Measurements from ENCODE around the gene SQSTM1.

The SQSTM1 gene

DNA sequence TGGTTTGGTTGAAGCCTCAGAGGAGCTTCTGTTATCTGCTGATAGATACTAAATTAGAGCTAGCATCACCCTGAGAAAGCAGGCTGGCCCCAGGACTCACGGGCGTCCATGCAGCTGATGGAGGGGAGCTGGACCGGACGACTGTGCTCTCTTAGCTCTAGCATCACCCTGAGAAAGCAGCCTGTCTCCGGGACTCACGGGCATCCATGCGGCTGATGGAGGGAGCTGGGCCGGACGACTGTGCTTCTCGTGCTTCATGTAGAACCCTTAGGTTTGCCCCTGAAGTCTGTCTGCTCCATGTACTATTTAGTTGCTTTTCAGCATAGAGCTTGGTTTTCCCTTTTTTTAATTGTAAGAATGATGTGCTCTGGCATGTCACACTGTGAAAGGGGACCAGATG, 43.2 kb upstream of the SQSTM1 start:
- no peak overlapping the region for H3K27ac ChIP-seq
- no peak for DNase-seq (ENCODE audit: low spot score)
- TF ChIP-seq, protein P1, sequence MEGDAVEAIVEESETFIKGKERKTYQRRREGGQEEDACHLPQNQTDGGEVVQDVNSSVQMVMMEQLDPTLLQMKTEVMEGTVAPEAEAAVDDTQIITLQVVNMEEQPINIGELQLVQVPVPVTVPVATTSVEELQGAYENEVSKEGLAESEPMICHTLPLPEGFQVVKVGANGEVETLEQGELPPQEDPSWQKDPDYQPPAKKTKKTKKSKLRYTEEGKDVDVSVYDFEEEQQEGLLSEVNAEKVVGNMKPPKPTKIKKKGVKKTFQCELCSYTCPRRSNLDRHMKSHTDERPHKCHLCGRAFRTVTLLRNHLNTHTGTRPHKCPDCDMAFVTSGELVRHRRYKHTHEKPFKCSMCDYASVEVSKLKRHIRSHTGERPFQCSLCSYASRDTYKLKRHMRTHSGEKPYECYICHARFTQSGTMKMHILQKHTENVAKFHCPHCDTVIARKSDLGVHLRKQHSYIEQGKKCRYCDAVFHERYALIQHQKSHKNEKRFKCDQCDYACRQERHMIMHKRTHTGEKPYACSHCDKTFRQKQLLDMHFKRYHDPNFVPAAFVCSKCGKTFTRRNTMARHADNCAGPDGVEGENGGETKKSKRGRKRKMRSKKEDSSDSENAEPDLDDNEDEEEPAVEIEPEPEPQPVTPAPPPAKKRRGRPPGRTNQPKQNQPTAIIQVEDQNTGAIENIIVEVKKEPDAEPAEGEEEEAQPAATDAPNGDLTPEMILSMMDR (IDR thresholded peaks at IDR 0.05): no peak

DNA sequence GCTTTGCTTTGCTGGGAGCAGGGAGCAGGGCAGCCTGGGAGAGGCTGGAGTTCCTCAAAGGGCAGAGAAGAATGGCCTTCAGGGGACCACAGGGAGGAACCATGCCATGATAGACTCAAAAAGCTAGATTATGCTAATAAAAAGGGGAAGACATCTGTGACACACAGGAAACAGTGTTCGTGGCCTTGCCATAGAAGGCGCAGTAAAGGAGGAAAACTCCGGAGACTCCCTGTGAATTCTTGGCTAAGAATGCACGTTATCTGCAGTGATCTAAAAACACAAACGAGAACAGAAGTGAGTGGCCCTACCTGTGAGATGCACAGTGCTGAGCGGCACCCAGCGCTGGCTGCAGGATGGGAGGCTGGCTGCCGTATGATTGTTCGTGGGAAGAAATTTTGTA, 42.8 kb upstream of the SQSTM1 start:
- TF ChIP-seq, protein P1 (IDR thresholded peaks at IDR 0.05): no peak
- H3K4me3 ChIP-seq: no peak overlapping the region
- H3K27ac ChIP-seq: no peak overlapping the region
- DNase-seq (ENCODE audit: low spot score): no peak

More for the DNA sequence above, 43.2 kb upstream of the SQSTM1 start:
- no peak overlapping the region for H3K4me3 ChIP-seq

DNA sequence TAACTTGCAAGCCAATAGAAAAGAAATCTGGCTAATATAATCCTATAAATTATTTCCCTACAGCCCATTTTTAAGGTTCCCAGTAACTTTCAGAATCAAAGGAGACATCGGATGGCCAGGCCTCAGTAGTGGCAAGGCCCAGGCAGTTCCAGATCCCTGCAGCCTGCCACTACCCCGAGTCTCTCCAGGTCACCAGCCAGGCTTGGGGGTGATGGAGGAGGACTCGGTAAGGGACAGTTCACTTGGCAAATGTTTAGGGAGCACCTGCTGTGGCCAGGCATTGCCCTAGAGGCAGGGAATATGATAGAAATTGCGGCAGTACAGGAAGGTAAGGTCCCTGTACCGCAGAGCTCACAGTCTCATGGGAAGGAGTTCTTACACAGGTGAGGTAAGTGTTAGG, 42.1 kb upstream of the SQSTM1 start:
- no peak overlapping the region for H3K4me3 ChIP-seq
- no peak for DNase-seq (ENCODE audit: low spot score)
- H3K27ac ChIP-seq: no peak overlapping the region
- TF ChIP-seq, protein P1 (IDR thresholded peaks at IDR 0.05): no peak

DNA sequence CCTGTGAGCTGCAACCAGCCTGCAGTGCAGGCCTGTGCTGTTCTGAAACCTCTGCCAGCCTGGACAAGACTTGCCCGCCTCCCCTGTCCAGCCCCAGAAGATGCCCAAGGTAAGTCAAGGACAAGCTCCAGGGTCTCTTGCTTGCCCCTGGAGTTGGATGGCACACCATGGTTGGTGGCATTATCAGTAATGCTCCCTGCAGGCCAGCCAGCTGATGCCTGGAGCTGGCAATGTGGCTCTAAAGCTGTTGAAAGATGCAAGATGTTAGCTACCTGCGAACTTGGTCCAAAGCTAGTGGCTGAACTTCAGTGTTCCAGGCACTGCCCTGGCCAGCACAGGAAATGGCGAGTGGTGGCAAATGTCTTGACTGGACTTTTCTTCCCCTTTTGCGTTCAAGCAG, 40.9 kb upstream of the SQSTM1 start:
- DNase-seq (ENCODE audit: low spot score): no peak
- TF ChIP-seq, protein P1 (IDR thresholded peaks at IDR 0.05): no peak
- Histone ChIP-seq H3K27ac (no peak overlapping the region), H3K4me3 (no peak overlapping the region)

DNA sequence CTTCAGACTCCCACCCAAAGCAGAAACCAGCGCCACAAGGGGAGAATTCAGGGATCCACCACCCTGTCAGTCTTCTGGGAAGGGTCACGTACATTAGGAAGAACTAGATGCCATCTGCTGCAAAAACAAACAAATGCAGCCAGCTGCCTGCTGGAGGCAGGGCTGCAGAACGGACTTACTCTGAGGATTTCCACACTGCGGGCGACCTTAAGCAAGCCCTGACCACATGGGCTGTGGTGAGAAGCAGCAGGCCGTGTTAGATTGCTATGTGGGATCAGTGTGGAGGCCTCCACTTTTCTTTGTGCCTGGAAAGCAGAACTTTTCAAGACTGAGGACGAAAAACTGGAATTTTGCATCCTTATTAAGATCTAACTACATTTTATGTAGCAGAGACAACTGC, 40.3 kb upstream of the SQSTM1 start:
- H3K4me3 ChIP-seq: no peak overlapping the region
- DNase-seq (ENCODE audit: low spot score): no peak
- TF ChIP-seq, protein P1 (IDR thresholded peaks at IDR 0.05): no peak
- no peak overlapping the region for H3K27ac ChIP-seq

DNA sequence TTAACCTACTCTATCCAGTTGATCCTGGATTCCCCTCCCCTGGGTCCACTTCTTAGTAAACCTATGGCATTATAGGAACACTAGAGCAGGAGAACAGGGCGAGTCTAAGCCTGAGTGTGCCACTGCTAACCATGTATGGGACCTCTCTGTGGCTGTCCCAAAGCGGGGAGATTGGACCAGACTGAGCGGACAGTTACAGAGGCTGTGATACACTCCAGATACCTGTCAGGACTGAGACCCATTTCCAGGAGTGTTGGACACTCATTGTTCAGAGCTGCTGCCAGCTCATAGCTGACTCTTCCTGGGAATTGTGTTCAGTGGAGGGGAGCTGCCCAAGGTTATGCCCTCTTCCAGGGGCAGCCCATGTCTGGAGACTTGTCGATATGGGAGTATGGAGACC, 38.9 kb upstream of the SQSTM1 start:
- TF ChIP-seq, protein P1 (IDR thresholded peaks at IDR 0.05): no peak
- H3K27ac ChIP-seq: no peak overlapping the region
- no peak overlapping the region for H3K4me3 ChIP-seq
- DNase-seq (ENCODE audit: low spot score): no peak

DNA sequence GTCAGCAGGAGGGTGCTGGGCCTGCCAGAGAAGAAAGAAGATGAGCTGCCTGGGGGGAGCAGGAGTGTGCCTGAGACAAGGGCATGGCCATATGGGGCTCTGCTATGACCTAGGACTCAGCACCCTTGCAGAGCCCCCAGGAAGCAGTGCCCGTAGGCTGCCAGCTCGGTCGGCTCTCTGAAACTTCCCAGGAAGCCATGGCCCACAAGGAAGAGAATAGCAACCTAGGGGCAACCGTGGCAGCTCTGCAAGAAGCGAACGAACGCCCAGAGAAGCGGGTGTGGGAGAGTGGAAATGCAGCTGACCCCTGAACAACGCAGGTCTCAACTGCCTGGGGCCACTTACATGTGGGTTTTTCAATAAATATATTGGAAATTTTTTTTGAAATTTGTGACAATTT, 37.6 kb upstream of the SQSTM1 start:
- H3K27ac ChIP-seq: no peak overlapping the region
- no peak for DNase-seq (ENCODE audit: low spot score)
- H3K4me3 ChIP-seq: no peak overlapping the region
- TF ChIP-seq, protein P1 (IDR thresholded peaks at IDR 0.05): no peak
